Parathyroid adenoma (tissue), 2 donors: ENCODE measurements around the gene CARD18.
"Not testable (repeated sequence)": the region's sequence is repeated elsewhere in the genome, so short reads cannot be mapped to it uniquely, and the experiment has no call there.

ENCODE experiments used
- H2AFZ ChIP-seq: fragments of 300-600 bp; sonication (generic); one replicate; pipeline ENCODE4 v1.7.0; 2017; ENCODE audit warnings: antibody characterized with exemption, mild to moderate bottlenecking
- H3K27ac ChIP-seq: fragments of 300-600 bp; sonication (generic); one replicate; pipeline ENCODE4 v1.7.0; 2017
- H3K27me3 ChIP-seq: fragments of 300-600 bp; sonication (generic); one replicate; pipeline ENCODE4 v1.7.0; 2017; ENCODE audit warnings: low read length; ENCODE audit not compliant: control insufficient read depth, insufficient read depth
- H3K36me3 ChIP-seq: fragments of 300-600 bp; sonication (generic); one replicate; pipeline ENCODE4 v1.7.0; 2017; ENCODE audit warnings: low read length; ENCODE audit not compliant: control insufficient read depth, insufficient read depth
- H3K4me1 ChIP-seq: fragments of 300-600 bp; sonication (generic); one replicate; pipeline ENCODE4 v1.7.0; 2017; ENCODE audit warnings: control low read depth
- H3K4me2 ChIP-seq: fragments of 300-600 bp; sonication (generic); one replicate; pipeline ENCODE4 v1.7.0; 2017; ENCODE audit warnings: low read length
- H3K4me3 ChIP-seq: fragments of 300-600 bp; sonication (generic); one replicate; pipeline ENCODE4 v1.7.0; 2017; ENCODE audit warnings: low read depth, low read length
- H3K79me2 ChIP-seq: fragments of 300-600 bp; sonication (generic); one replicate; pipeline ENCODE4 v1.7.0; 2017; ENCODE audit warnings: control low read depth
- H3K9ac ChIP-seq: fragments of 300-600 bp; sonication (generic); one replicate; pipeline ENCODE4 v1.7.0; 2017; ENCODE audit warnings: mild to moderate bottlenecking
- H3K9me3 ChIP-seq: fragments of 300-600 bp; sonication (generic); one replicate; pipeline ENCODE4 v1.7.0; 2017; ENCODE audit warnings: low read length; ENCODE audit not compliant: control insufficient read depth
- TF ChIP-seq, protein P1 (sequence below): fragments of 300-600 bp; sonication (generic); IDR thresholded peaks from one replicate; pipeline ENCODE4 v1.7.0; 2017; ENCODE audit warnings: antibody characterized with exemption, mild to moderate bottlenecking
- donor health status: primary hyperparathyroidism.

CARD18 gene

GRCh38 chr11:105109855-105110687, 29.5 kb downstream of the CARD18 start:
- H3K27me3 ChIP-seq: no peaks in the 10 kb centered on the region
- TF ChIP-seq, protein P1, sequence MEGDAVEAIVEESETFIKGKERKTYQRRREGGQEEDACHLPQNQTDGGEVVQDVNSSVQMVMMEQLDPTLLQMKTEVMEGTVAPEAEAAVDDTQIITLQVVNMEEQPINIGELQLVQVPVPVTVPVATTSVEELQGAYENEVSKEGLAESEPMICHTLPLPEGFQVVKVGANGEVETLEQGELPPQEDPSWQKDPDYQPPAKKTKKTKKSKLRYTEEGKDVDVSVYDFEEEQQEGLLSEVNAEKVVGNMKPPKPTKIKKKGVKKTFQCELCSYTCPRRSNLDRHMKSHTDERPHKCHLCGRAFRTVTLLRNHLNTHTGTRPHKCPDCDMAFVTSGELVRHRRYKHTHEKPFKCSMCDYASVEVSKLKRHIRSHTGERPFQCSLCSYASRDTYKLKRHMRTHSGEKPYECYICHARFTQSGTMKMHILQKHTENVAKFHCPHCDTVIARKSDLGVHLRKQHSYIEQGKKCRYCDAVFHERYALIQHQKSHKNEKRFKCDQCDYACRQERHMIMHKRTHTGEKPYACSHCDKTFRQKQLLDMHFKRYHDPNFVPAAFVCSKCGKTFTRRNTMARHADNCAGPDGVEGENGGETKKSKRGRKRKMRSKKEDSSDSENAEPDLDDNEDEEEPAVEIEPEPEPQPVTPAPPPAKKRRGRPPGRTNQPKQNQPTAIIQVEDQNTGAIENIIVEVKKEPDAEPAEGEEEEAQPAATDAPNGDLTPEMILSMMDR: no peak
- H3K9ac ChIP-seq: no peak overlapping the region
- H3K4me2 ChIP-seq: no peak overlapping the region
- no peak overlapping the region for H3K4me3 ChIP-seq
- H3K79me2 ChIP-seq: no peaks in the 10 kb centered on the region
- no peaks in the 10 kb centered on the region for H3K4me1 ChIP-seq
- H3K9me3 ChIP-seq: no peaks in the 10 kb centered on the region
- no peaks in the 10 kb centered on the region for H3K36me3 ChIP-seq
- no peak overlapping the region for H2AFZ ChIP-seq
- H3K27ac ChIP-seq: no peak overlapping the region

DNA sequence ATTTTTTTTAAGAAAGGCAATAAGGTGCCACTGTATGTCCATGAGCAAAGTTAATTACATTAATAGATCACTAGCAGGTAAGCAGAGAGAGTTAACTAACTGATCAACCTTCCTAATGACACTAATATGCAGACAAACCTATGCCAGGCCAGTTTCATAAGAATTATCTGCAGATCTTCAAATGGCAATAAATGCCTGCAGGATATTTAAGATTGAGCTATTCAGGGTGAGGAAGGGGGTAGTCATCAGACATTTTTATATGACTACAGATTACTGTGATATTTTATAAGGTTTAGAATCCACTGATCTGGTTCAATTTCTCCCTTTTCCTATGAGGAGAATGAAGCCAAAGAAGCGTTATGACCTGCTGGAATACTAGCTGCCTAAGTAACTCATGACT, 30.2 kb downstream of the CARD18 start:
- Histone ChIP-seq H3K9me3 (no peaks in the 10 kb centered on the region), H3K27ac (no peak overlapping the region)

GRCh38 chr11:105108247-105108646, 31.3 kb downstream of the CARD18 start:
- Histone ChIP-seq H3K27ac (no peak overlapping the region), H3K79me2 (no peaks in the 10 kb centered on the region), H3K27me3 (no peaks in the 10 kb centered on the region), H3K4me1 (no peaks in the 10 kb centered on the region), H3K36me3 (no peaks in the 10 kb centered on the region), H3K4me2 (no peak overlapping the region), H3K9me3 (no peaks in the 10 kb centered on the region), H3K9ac (no peak overlapping the region), H2AFZ (no peak overlapping the region), H3K4me3 (no peak overlapping the region)
- TF ChIP-seq, protein P1: no peak

More for the DNA sequence above, 30.2 kb downstream of the CARD18 start:
- no peaks in the 10 kb centered on the region for H3K36me3 ChIP-seq
- H3K79me2 ChIP-seq: no peaks in the 10 kb centered on the region
- H2AFZ ChIP-seq: no peak overlapping the region
- no peaks in the 10 kb centered on the region for H3K27me3 ChIP-seq
- H3K4me3 ChIP-seq: no peak overlapping the region
- no peak overlapping the region for H3K4me2 ChIP-seq
- no peak overlapping the region for H3K9ac ChIP-seq
- H3K4me1 ChIP-seq: no peaks in the 10 kb centered on the region
- TF ChIP-seq, protein P1: no peak

DNA sequence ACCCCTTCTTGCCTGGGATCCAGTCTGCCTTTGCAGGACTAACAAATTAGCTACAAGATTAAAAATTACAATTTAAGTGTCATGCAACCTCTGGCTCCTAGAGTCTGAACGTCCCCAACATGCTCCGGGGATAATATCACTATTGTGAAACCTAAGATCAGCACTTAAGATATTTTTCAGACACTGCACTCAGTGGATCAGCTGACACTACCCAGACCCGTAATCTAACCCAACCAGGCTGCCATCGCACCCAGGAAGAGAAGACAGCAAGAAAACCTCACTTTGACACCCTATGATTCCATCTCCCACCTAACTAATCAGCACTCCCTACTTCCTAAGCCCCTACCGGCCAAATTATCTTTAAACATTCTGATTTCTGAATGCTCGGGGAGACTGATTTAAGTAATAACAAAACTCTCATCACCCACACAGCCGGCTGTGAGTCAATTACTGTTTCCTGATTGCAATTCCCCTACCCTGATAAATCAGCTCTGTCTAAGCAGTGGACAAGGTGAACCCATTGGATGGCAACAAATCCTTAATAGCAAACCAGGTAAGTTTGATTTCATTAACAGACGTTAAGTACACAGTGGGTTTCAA, 32.2 kb downstream of the CARD18 start:
- H3K36me3 ChIP-seq, H2AFZ ChIP-seq, H3K27ac ChIP-seq, H3K79me2 ChIP-seq, H3K9ac ChIP-seq, H3K4me1 ChIP-seq, H3K27me3 ChIP-seq, H3K4me2 ChIP-seq, H3K4me3 ChIP-seq, H3K9me3 ChIP-seq: not testable (repeated sequence)

GRCh38 chr11:105106140-105106539, 33.4 kb downstream of the CARD18 start:
- TF ChIP-seq, protein P1: no peak
- no peak overlapping the region for H3K9ac ChIP-seq
- H3K9me3 ChIP-seq: no peaks in the 10 kb centered on the region
- no peaks in the 10 kb centered on the region for H3K79me2 ChIP-seq
- H3K27ac ChIP-seq: no peak overlapping the region
- H2AFZ ChIP-seq: no peak overlapping the region
- no peak overlapping the region for H3K4me2 ChIP-seq
- H3K27me3 ChIP-seq: no peaks in the 10 kb centered on the region
- H3K4me3 ChIP-seq: no peak overlapping the region
- no peaks in the 10 kb centered on the region for H3K36me3 ChIP-seq
- H3K4me1 ChIP-seq: no peaks in the 10 kb centered on the region
